ENCODE measurements around the gene CLDN18.

Gene CLDN18

DNA sequence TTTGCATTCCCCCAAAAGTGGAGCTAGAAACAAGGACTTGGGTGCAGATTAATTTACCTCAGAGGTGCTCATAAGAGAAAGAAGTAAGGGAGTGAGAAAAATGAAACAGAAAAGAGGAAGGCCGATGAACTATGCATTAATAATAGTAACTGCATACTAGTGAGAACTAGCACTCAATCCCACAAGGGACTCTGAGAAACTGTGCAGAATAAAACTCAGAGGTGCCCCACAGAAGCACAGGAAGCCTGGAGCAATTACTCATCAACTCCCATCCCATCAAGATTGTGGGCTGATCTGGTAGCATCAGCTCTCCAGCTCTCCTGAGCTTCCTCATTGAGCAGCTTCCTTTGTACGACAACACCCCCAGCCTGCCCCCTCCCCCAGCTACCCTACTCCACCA, 50.8 kb downstream of the CLDN18 start:
- DNase-seq (ENCODE audit: low read depth in 1 of 2, low spot score in 1 of 2) = no peak

DNA sequence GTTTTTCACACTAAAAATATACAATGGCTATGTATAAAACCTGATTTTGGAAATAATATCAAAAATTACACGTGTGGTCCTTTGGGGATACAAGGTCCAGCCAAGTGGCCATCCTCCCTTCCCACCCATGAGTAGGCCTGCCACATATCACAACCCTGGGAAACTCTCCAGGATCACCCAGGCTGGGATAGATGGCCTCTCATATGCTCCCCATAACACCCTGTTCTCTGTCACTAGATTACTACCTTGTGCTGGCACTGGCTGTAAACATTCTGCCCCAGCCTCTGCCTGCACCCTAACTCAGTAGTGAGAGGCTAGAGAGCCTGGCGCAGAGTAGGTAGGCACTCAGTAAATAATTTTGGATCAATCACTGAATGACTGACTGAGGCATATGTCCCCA, 52.1 kb downstream of the CLDN18 start:
- DNase-seq (ENCODE audit: low read depth in 1 of 2, low spot score in 1 of 2) = no peak

DNA sequence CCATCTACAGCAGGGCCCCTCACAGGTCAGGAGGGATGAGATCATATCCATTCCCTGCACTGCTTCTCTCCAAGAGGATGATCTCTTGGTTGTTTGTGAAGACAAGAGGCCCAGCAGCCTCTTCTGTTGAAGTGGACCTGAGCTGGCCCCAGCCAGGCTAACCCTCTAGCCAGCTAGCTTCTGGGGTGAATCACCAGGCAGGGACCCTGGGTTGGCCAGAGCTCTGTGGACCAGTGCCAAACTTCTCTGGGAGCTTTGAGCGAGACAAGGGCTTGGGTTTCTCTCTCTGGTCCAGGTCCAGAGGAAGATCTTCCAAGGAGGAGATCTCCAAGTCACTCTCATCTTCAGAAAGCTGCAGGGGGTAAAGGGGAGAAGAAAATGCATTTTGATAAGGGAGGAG, 52.7 kb downstream of the CLDN18 start:
- no peak for DNase-seq (ENCODE audit: low read depth in 1 of 2, low spot score in 1 of 2)

DNA sequence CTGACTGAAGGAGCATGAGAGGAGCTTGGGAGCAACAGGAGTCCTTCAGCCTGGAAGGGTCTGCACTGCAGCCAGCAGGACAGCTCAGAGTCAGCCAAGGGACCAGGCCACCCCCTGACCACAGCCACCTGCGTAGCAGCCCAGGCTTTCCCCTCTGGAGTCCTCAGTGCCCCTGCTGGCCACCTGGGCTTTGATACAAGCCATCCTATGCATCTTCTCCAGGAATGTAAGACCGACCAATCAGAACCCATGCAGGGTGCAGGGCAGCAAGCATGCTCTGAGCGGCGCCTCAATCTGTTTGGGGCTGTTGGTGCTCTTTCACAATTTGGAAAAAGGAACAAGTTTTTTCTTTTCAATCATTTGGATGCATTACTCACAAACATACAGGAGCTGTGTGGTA, 53.5 kb downstream of the CLDN18 start:
- no peak for DNase-seq (ENCODE audit: low read depth in 1 of 2, low spot score in 1 of 2)

DNA sequence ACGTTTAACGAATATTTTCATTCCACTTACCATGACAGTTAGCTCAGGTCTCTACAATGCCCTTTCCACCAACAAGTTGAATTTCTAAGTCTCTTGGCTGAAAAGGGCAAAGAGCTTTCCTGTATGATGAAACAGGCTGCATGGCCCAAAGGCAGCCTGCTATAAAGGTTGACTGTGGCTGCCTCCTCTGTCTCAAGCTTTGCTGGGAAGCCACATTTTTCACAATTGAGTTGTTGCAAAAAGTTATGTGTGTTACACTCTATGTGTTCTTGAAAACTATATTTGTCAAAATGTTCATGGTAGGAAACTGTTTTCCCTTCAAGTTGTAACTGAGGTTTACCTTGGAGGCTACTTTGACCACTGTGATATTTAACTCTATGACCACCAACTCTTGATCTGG, 56.0 kb downstream of the CLDN18 start:
- no peak for DNase-seq (ENCODE audit: low read depth in 1 of 2, low spot score in 1 of 2)

DNA sequence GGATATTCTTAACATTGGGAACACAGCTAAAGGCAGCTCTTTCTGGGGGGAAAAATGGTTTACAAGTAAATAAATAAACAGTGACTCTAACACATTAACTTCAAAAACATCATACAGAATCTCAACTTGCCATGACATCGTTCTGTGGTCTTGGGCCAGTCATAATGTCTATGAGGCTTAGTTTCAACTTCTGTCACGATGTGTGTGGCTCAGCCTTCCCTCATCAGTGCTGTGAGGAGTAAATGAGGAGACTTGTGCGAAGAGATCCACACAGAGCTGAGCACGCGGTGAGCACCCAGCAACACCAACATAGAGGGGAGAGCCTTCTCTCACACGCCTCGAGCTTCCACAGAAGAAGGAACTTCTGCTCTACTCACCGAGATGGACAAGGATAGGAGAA, 56.4 kb downstream of the CLDN18 start:
- DNase-seq (ENCODE audit: low read depth in 1 of 2, low spot score in 1 of 2) = no peak

DNA sequence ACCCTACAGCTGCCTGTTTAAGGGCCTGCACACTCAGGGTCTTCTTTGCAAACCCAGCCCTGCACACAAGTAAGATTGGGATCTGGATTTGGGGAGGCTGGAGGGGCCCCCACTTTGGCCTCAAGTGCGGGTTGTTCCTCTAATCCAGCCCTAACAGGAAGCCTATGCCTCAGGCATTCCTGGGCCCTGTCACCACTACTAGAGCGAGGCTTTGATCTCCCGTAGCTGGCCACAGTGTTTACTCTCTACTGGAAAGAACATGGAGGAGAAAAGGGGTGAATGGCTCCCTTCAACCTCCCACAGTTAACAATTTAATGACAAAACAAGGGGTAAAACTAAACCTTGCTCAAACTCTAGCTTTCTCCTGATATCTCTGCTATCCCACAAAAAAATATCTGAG, 57.0 kb downstream of the CLDN18 start:
- no peak for DNase-seq (ENCODE audit: low read depth in 1 of 2, low spot score in 1 of 2)

DNA sequence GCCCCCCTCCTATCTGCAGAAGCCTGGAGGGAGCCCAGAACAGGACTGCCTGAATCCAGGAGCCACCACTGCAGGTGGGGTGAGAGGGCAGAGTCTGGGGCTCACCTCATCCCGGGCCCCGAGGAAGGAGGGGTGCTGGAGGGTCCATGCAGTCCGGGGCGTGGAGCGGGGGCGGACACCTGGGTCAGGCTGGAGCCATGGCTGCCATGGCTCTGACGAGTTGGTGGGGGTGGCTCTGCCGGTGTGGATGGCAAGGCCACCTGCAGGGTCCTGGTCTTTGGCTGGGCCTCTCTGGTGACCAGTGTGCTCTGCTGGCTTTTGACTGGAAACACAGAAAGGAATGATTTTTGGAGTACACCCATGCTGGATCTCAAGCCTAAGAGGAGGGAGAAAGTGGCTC, 58.1 kb downstream of the CLDN18 start:
- DNase-seq (ENCODE audit: low read depth in 1 of 2, low spot score in 1 of 2) = no peak

DNA sequence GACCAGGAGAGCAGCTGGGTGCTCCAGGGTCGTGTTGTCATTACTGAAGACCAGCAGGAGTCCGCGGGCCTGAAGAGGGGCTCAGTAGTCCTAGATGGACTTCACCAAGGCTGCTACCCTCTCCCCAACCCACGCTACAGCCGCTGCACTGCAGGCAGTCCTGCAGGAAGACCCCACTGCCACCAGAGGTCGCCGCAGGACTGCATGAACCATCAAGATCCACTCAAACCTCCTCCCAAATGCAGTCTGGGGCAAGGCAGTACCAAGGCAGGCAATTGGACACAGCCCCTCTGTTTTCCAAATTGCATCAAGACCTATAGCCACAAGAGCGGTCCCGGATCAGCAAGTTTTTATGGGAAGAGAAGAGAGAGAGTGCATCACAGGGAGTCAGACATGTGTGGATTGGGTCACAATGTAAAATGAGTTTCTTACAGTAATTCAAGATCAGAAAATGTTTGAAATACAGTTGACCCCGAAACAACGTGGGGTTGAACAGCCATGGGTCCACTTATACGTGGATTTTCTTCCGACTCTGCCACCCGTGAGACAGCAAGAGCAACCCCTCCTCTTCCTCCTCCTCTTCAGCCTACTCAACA, 58.7 kb downstream of the CLDN18 start:
- DNase-seq (ENCODE audit: low read depth in 1 of 2, low spot score in 1 of 2) = peak; percentile 48 to 49

DNA sequence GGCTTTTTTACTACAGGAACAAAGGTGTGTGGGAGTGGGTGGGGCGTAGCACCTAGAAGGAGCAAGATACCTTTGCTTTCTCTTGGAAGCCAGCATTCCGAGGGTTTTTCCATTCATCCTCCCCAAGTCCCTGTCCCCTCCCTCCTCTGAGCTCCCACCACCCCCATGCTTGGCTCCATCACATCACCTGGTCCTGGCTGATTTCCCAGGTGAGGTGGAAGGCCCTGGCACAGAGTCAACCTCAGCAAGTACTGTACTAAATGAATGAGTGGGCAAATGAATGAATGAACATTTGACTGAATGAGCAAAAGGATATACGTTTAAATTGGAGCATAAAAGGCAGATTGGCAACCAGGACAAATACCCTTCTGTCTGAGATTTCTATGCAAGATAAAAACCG, 60.0 kb downstream of the CLDN18 start:
- no peak for DNase-seq (ENCODE audit: low read depth in 1 of 2, low spot score in 1 of 2)

DNA sequence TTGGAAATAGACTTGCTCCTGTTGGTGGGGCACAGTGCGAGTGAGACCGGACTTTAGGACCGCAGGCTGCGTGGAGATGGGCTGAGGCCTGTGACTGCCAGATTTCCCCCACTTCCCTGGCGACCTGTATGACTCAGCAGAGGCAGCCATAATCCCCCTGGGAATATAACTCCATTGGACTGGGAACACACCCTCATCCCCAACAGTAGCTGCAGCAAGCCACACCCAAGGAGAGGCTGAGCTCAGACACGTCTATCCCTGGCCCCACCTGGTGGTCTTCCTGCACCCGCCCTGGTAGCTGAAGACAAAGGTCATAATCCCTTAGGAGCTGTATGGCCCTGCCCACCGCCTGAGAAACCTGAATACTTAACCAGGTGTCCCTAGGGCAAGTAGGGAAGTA, 62.8 kb downstream of the CLDN18 start:
- DNase-seq (ENCODE audit: low read depth in 1 of 2, low spot score in 1 of 2) = no peak

DNA sequence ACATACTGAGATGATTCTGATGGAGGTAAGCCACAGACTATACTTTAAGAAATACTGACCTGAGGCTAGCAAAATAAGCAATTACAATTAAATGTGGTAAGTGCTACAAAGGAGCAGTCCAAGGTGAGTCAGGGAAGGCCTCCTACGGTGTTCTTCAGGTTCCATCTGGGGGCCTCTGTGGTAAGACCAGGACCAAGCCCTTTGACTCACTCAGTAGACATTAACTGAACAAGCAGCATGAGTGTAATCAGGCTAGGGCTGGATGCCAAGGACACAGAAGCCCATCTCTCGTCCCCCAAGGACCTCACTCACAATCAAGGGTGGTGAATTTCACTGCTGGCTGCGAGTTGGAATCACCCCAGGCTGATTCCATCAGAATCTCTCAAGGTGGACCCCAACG, 68.1 kb downstream of the CLDN18 start:
- no peak for DNase-seq (ENCODE audit: low read depth in 1 of 2, low spot score in 1 of 2)

DNA sequence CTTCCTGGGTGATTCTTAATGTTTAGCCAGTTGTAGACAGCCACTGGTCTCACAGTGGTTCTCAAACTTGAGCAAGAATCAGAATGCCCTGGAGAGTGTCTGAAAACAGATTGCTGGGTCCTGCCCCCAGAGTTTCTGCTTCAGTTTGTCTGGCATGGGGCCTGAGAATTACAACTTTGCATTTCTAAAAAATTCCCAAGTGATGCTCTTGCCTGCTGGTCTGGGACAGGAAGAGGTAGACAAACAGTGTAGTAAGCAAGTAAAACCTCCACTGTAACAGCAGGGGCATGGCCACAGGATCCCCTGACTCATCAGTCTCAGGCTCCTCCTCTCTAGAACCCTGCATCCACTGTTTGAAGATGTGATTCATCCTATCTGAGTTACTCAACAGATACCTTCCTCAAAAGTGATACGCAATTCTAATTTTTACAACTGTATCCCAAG, 69.0 kb downstream of the CLDN18 start:
- DNase-seq (ENCODE audit: low read depth in 1 of 2, low spot score in 1 of 2) = no peak

DNA sequence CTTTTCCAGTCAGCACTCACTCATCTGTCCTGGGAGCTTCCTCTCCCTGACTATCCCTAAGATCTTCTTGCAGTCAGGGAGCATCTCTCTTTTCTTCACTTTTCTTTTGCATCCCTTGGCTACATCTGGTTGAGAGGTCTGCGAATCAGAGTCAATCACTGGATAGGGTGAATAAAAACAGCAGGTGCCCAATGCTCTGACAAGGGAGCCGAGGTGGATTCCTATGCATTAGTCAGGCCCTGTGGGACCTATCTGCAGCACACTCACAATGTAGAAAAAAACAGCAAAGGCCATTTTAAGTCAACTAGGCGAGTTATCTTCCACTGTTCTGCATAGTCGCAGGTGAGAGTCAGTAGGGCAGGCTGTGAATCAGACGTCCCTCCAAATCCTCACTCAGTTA, 69.9 kb downstream of the CLDN18 start:
- no peak for DNase-seq (ENCODE audit: low read depth in 1 of 2, low spot score in 1 of 2)

DNA sequence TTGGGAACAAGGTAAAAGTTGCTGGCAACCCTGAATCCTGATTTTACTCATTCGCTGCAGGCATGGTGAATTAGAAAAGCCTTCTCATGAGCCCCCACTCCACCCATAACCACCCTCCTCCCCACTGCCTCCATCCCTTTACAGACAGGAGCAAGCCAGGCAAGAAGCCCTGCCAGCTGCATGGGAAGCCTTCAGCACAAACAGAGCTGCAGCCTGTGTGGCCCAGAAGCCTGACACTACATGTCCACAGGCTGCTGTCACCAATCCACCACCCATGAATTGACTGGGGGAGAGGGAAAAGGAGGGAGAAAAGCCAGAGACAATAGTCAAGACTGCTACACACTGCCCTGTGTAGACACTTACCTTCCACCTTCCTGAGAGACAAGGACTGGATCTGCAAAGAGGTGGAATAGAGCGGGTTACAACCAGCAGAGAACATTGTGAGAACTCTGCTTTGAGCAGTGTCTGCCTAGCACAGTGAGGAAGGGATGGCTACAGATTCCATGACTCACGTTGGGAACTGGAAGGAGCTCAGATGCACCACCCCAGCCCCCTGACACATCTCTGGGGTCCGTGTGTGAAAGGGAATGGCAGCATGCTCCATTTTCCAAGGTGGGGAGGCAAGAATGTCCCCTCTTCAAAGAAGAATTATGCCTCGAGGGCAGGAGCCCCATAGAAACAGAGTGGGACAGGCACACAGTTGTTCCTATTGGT, 71.6 kb downstream of the CLDN18 start:
- no peak for DNase-seq (ENCODE audit: low read depth in 1 of 2, low spot score in 1 of 2)

DNA sequence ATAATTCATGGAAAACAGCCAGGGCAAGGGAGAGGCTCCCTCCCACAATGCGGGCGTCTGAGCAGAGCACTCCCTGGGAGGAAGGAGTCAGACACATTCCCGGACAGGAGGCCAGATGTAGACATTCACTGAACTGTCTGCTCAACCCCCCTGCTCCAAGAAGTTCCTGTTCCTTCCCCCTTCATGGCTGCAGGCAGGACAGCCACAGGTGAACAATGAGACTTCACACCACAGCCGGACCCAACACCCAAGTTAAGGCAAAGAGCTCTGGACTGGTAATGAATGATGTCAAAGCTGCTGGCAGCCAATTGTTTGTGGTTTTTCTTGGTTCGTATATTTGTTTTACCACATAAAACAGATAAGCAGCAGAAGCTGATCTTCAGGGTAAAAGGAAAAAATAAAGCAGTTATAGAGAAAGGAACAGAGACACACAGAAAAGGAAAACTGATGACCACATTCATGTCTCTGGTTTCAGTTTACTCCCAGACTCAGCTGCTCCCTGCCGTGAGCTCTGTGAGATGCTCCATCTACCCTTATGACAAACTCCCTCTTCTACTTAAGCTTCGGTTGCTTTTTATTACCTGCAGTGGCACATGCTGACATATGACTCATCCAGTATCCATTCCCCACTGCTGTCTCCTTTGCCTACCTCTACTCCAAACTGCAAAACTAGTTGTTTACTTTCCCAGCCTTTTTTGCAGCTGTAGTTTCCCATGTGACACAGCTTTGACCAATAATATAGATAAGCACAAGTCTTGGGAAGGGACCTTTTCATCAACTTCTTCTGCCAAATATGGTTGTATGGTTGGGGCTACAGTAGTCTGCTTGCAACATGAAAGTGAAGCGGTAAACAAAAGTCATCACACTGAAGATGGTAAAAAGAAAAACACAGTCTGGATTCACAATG, 72.4 kb downstream of the CLDN18 start:
- DNase-seq (ENCODE audit: low read depth in 1 of 2, low spot score in 1 of 2) = no peak

DNA sequence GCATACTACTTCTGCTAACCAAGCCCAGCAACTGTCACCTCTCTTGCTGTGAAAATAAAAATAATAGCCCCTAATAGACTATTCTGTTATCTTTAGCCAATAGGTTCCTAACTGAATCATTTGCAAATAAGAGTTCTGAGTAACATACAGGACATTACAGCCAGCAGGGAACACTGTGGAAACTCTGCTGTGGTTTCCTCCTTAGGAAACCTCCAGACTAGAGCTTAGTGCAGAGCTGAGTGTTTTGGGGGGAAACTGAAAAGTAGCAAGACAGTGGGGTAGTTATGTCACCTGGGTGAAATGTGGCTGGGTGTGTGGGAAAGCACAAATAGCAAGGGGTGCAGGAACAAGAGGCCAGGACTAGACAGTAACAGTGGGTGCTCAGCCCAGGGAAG, 73.0 kb downstream of the CLDN18 start:
- DNase-seq (ENCODE audit: low read depth in 1 of 2, low spot score in 1 of 2) = no peak

Measured in activated T-helper 1 cell treated with anti-CD3 and anti-CD28 coated beads, Interleukin-2, amount 50 U/mL, for 16 hours (primary cell).